Left ventricle myocardium inferior (tissue), 1 donor: ENCODE results near the gene CFTR. TPM values are rescaled to one million over a fixed set of nuclear protein-coding genes. Genes with fewer than 3 reads are reported as not detected.

Experiments used
- DNase-seq: peaks from one replicate; pipeline ENCODE4 v3.0.0-alpha.2; 2020
- H3K27ac ChIP-seq: fragments of 200-600 bp; replicated peaks from 2 replicates; pipeline ENCODE4 v1.8.0; 2021
- H3K27me3 ChIP-seq: fragments of 200-600 bp; 2 replicates; pipeline ENCODE4 v1.8.0; 2021; ENCODE audit warnings: low read depth
- H3K36me3 ChIP-seq: fragments of 200-600 bp; 2 replicates; pipeline ENCODE4 v1.8.0; 2021
- H3K4me1 ChIP-seq: fragments of 200-600 bp; 2 replicates; pipeline ENCODE4 v1.8.0; 2021
- H3K4me3 ChIP-seq: fragments of 200-600 bp; 2 replicates; pipeline ENCODE4 v1.8.0; 2021; ENCODE audit warnings: mild to moderate bottlenecking, moderate library complexity
- H3K9me3 ChIP-seq: fragments of 200-600 bp; replicated peaks from 2 replicates; pipeline ENCODE4 v1.8.0; 2021
- CTCF ChIP-seq: fragments of 200-600 bp; IDR thresholded peaks from 2 replicates; pipeline ENCODE4 v1.8.0; 2021; ENCODE audit warnings: antibody characterized with exemption, mild to moderate bottlenecking, borderline replicate concordance
- intact Hi-C: fragments of 100-400 bp; cut with micrococcal nuclease; formaldehyde crosslinking; loops from one replicate; pipeline ENCODE4 v1.11.0; 2022
- total RNA-seq: library from RNA; stranded (reverse); fragmentation: NEBNext Ultra II Directional; extraction: Animal tissue kit (Norgen Biotek cat#: 25700); gene quantifications from one replicate; pipeline ENCODE4 v1.2.1, GENCODE V29; 2021
- donor health status: DM: no; HTN: yes; CAD: no; lungs with severe emphysema.

Gene CFTR
- total RNA-seq, 1 donor from 2014 or later = 0.11 TPM

GRCh38 chr7:117682681-117683385 is 203.0 kb downstream of the CFTR start:
- Histone ChIP-seq H3K4me3 (no peak overlapping the region), H3K4me1 (no peaks in the 10 kb centered on the region), H3K27ac (no peak overlapping the region), H3K9me3 (no peaks in the 10 kb centered on the region), H3K36me3 (no peaks in the 10 kb centered on the region), H3K27me3 (peaks cover 26% of the 10 kb centered on the region)
- no peak for DNase-seq
- intact Hi-C loops = no loop called here
- TF ChIP-seq CTCF = no peak

GRCh38 chr7:117683430-117684175 is 203.8 kb downstream of the CFTR start:
- no peak for TF ChIP-seq CTCF
- intact Hi-C loops = no loop called here
- Histone ChIP-seq H3K27ac (no peak overlapping the region), H3K36me3 (no peaks in the 10 kb centered on the region), H3K4me3 (no peak overlapping the region), H3K4me1 (no peaks in the 10 kb centered on the region), H3K9me3 (no peaks in the 10 kb centered on the region), H3K27me3 (peaks cover 22% of the 10 kb centered on the region)
- DNase-seq = no peak

- Histone ChIP-seq H3K36me3 (no peaks in the 10 kb centered on the region), H3K9me3 (no peaks in the 10 kb centered on the region), H3K4me3 (no peak overlapping the region), H3K27me3 (peaks cover 9% of the 10 kb centered on the region), H3K4me1 (no peaks in the 10 kb centered on the region), H3K27ac (no peak overlapping the region)
- no peak for TF ChIP-seq CTCF
- DNase-seq = no peak
- intact Hi-C loops = no loop called here
These were observed 206.0 kb downstream of the CFTR start for GRCh38 chr7:117685795-117686194.

- Histone ChIP-seq H3K9me3 (no peaks in the 10 kb centered on the region), H3K4me1 (no peaks in the 10 kb centered on the region), H3K27me3 (peaks cover 4% of the 10 kb centered on the region), H3K4me3 (no peak overlapping the region), H3K36me3 (no peaks in the 10 kb centered on the region), H3K27ac (no peak overlapping the region)
- no peak for DNase-seq
- no peak for TF ChIP-seq CTCF
- intact Hi-C loops = no loop called here
These were observed 206.6 kb downstream of the CFTR start for GRCh38 chr7:117686311-117686935.

DNA sequence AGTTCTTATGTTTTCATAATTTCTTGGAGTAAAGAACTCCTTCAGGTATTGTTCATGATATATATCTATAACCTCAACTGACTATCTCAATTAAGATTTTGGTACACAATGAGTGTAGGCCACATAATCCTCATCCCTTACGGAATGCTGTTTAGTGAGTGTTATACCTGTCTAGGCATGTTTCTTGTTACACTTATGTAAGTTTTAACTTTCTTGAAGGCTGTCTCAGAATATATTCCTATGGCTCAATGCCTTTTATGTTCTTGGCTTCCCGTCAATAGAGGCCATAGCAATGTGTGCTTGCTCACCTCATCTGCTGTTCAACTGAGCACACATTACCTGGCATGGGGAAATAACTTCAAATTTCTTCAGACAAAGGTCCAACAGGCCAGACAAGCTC is 208.3 kb downstream of the CFTR start:
- Histone ChIP-seq H3K4me3 (no peak overlapping the region), H3K9me3 (no peaks in the 10 kb centered on the region), H3K36me3 (no peaks in the 10 kb centered on the region), H3K4me1 (no peaks in the 10 kb centered on the region), H3K27ac (no peak overlapping the region), H3K27me3 (peaks cover 4% of the 10 kb centered on the region)
- no peak for TF ChIP-seq CTCF
- intact Hi-C loops = no loop called here
- no peak for DNase-seq
